Hepatocyte (in vitro differentiated cells): ENCODE data around the gene DLG2. TPM values are rescaled to one million over a fixed set of nuclear protein-coding genes. Genes with fewer than 3 reads are reported as not detected.

Experiments
- DNase-seq: peaks from one replicate; pipeline ENCODE4 v3.0.0-alpha.2; 2016; ENCODE audit warnings: low spot score
- H2AFZ ChIP-seq: fragments of 200-600 bp; sonication (generic); 2 replicates; pipeline ENCODE4 v1.6.0; 2016; ENCODE audit warnings: antibody characterized with exemption, mild to moderate bottlenecking
- H3K27ac ChIP-seq: fragments of 200-600 bp; sonication (generic); 2 replicates; pipeline ENCODE4 v1.5.1; 2016; ENCODE audit warnings: mild to moderate bottlenecking
- H3K27me3 ChIP-seq: fragments of 200-600 bp; sonication (generic); 2 replicates; pipeline ENCODE4 v1.6.1; 2016
- H3K36me3 ChIP-seq: fragments of 200-600 bp; sonication (generic); replicated peaks from 2 replicates; pipeline ENCODE4 v1.5.1; 2016; ENCODE audit warnings: low read depth; ENCODE audit not compliant: insufficient read depth
- H3K4me1 ChIP-seq: fragments of 200-600 bp; sonication (generic); 2 replicates; pipeline ENCODE4 v1.5.1; 2016; ENCODE audit warnings: mild to moderate bottlenecking, moderate library complexity; ENCODE audit not compliant: insufficient read depth
- H3K4me2 ChIP-seq: fragments of 200-600 bp; sonication (generic); 2 replicates; pipeline ENCODE4 v1.6.0; 2016
- H3K4me3 ChIP-seq: fragments of 200-600 bp; sonication (generic); 2 replicates; pipeline ENCODE4 v1.5.1; 2016; ENCODE audit warnings: mild to moderate bottlenecking
- H3K79me2 ChIP-seq: fragments of 200-600 bp; sonication (generic); 2 replicates; pipeline ENCODE4 v1.6.0; 2017; ENCODE audit warnings: mild to moderate bottlenecking
- H3K9me2 ChIP-seq: fragments of 200-600 bp; sonication (generic); replicated peaks from 2 replicates; pipeline ENCODE4 v1.6.0; 2017; ENCODE audit warnings: mild to moderate bottlenecking; ENCODE audit not compliant: insufficient read depth
- H3K9me3 ChIP-seq: fragments of 200-600 bp; sonication (generic); 2 replicates; pipeline ENCODE4 v1.5.1; 2016; ENCODE audit warnings: low read depth, mild to moderate bottlenecking
- H4K20me1 ChIP-seq: fragments of 200-600 bp; sonication (generic); 2 replicates; pipeline ENCODE4 v1.6.0; 2016; ENCODE audit warnings: mild to moderate bottlenecking; ENCODE audit not compliant: insufficient read depth, poor library complexity, severe bottlenecking
- CTCF ChIP-seq: fragments of 200-600 bp; sonication (generic); IDR thresholded peaks from 2 replicates; pipeline ENCODE4 v1.5.1; 2016; ENCODE audit warnings: antibody characterized with exemption, mild to moderate bottlenecking; ENCODE audit not compliant: poor library complexity
- EZH2 ChIP-seq: fragments of 200-600 bp; sonication (generic); IDR thresholded peaks from 2 replicates; pipeline ENCODE4 v1.6.1; 2016; ENCODE audit warnings: antibody characterized with exemption, mild to moderate bottlenecking, borderline replicate concordance
- EZH2phosphoT487 ChIP-seq: fragments of 200-600 bp; sonication (generic); IDR thresholded peaks from one replicate; pipeline ENCODE4 v1.6.1; 2018; ENCODE audit warnings: antibody characterized with exemption, mild to moderate bottlenecking, low read depth, moderate library complexity; ENCODE audit not compliant: unreplicated experiment, severe bottlenecking
- WGBS: methylation state at CpG from one replicate; pipeline ENCODE4 v1.1.6; 2016; ENCODE audit warnings: low lambda C conversion rate; ENCODE audit errors: missing lambda C conversion rate; 5-methylcytosine and 5-hydroxymethylcytosine counted together
- polyA plus RNA-seq: library from polyadenylated mRNA; unstranded; fragments of >200 nt; fragmentation: Nextera tagmentation; extraction: Ambion mirVana; gene quantifications from 2 replicates; pipeline ENCODE4 v1.2.1, GENCODE V29; 2016
- total RNA-seq: library from RNA; depleted of rRNA; stranded (reverse); fragments of >200 nt; gene quantifications from 2 replicates; pipeline ENCODE4 v1.2.3, GENCODE V29; 2014

DLG2 gene
- total and polyA plus RNA-seq, 2 experiments from 2014 or later = 2.6 to 6.8 TPM

- no peak overlapping the region for H2AFZ ChIP-seq
- no peak for DNase-seq
- H3K27ac ChIP-seq = no peak overlapping the region
- TF ChIP-seq CTCF = no peak
- TF ChIP-seq EZH2phosphoT487 = no peak
- no peak for TF ChIP-seq EZH2
- H3K79me2 ChIP-seq = no peaks in the 10 kb centered on the region
- no peak overlapping the region for H3K4me2 ChIP-seq
- no peak overlapping the region for H3K4me3 ChIP-seq
- no peaks in the 10 kb centered on the region for H3K9me2 ChIP-seq
- no peaks in the 10 kb centered on the region for H3K9me3 ChIP-seq
- H3K4me1 ChIP-seq = no peaks in the 10 kb centered on the region
- H4K20me1 ChIP-seq = no peaks in the 10 kb centered on the region
- H3K27me3 ChIP-seq = no peaks in the 10 kb centered on the region
- WGBS = 82% methylated on average over 5 of the region's 5 CpGs
- H3K36me3 ChIP-seq = no peaks in the 10 kb centered on the region
Observed at GRCh38 chr11:83909579-83910534, 1717.3 kb downstream of the DLG2 start.

GRCh38 chr11:83908298-83908856 is 1718.8 kb downstream of the DLG2 start:
- no peak for DNase-seq
- Histone ChIP-seq H3K4me1 (no peaks in the 10 kb centered on the region), H3K79me2 (no peaks in the 10 kb centered on the region), H2AFZ (no peak overlapping the region), H3K27ac (no peak overlapping the region), H3K9me2 (no peaks in the 10 kb centered on the region), H3K4me3 (no peak overlapping the region), H3K9me3 (no peaks in the 10 kb centered on the region), H3K27me3 (no peaks in the 10 kb centered on the region), H4K20me1 (no peaks in the 10 kb centered on the region), H3K4me2 (no peak overlapping the region), H3K36me3 (no peaks in the 10 kb centered on the region)
- TF ChIP-seq EZH2phosphoT487 = no peak
- TF ChIP-seq CTCF = no peak
- TF ChIP-seq EZH2 = no peak
- WGBS = 85% methylated on average over 7 of the region's 7 CpGs

- no peaks in the 10 kb centered on the region for H3K79me2 ChIP-seq
- TF ChIP-seq EZH2phosphoT487 = no peak
- no peak for TF ChIP-seq EZH2
- no peak for TF ChIP-seq CTCF
- H3K9me2 ChIP-seq = no peaks in the 10 kb centered on the region
- no peak for DNase-seq
- H2AFZ ChIP-seq = no peak overlapping the region
- H3K9me3 ChIP-seq = no peaks in the 10 kb centered on the region
- no peaks in the 10 kb centered on the region for H3K4me1 ChIP-seq
- H3K4me2 ChIP-seq = no peak overlapping the region
- H3K4me3 ChIP-seq = no peak overlapping the region
- H3K27ac ChIP-seq = no peak overlapping the region
- H3K36me3 ChIP-seq = no peaks in the 10 kb centered on the region
- no peaks in the 10 kb centered on the region for H3K27me3 ChIP-seq
- no peaks in the 10 kb centered on the region for H4K20me1 ChIP-seq
Observed at GRCh38 chr11:83895516-83895915, 1731.6 kb downstream of the DLG2 start.
